IMR-90 (cell line): ENCODE results near the gene ARFGEF3. TPM values are rescaled to one million over a fixed set of nuclear protein-coding genes. Genes with fewer than 3 reads are reported as not detected.

Experiments
- ATAC-seq: fragments of 200-7000 bp; cut with Tn5 transposase; 2 replicates; pipeline ENCODE4 v1.9.1; 2020; ENCODE audit warnings: low read depth, mild to moderate bottlenecking, moderate library complexity
- BruUV-seq: library from RNA; stranded (reverse); fragments of 400-500 nt; replicated peaks from 2 replicates; lab custom pipeline; 2021; lab: Mats Ljungman, UMichigan
- CTCF ChIA-PET: fragments of 300-600 bp; formaldehyde crosslinking; extraction: SDS; loops from one replicate; lab custom pipeline; 2021; ENCODE audit warnings: antibody characterized with exemption; lab: Yijun Ruan, JAX
- POLR2A ChIA-PET: fragments of 300-600 bp; sonication (Branson Sonifier 250); formaldehyde crosslinking; loops from one replicate; lab custom pipeline; 2022; ENCODE audit warnings: antibody characterized with exemption; ENCODE audit not compliant: unreplicated experiment; lab: Charles Lee
- DNase-seq: peaks from one replicate; pipeline ENCODE4 v3.0.0; 2013
- H2AFZ ChIP-seq: replicated peaks from 2 replicates; pipeline ENCODE3; 2013; ENCODE audit warnings: low read length, mild to moderate bottlenecking; ENCODE audit not compliant: poor library complexity
- H2AK5ac ChIP-seq: 2 replicates; pipeline ENCODE4 v1.6.1; 2013; ENCODE audit warnings: low read depth, low read length, inconsistent platforms
- H2AK9ac ChIP-seq: replicated peaks from 2 replicates; pipeline ENCODE3; 2013; ENCODE audit warnings: mild to moderate bottlenecking, low read depth, low read length, moderate library complexity; ENCODE audit not compliant: poor library complexity
- H2BK120ac ChIP-seq: 2 replicates; pipeline ENCODE4 v1.6.1; 2013; ENCODE audit warnings: low read depth, low read length, inconsistent platforms
- H2BK15ac ChIP-seq: 3 replicates; pipeline ENCODE4 v1.6.1; 2013; ENCODE audit warnings: low read depth, low read length, inconsistent platforms
- H2BK20ac ChIP-seq: 2 replicates; pipeline ENCODE4 v1.6.1; 2013; ENCODE audit warnings: low read depth, mild to moderate bottlenecking, inconsistent platforms, low read length, moderate library complexity
- H2BK5ac ChIP-seq: 2 replicates; pipeline ENCODE4 v1.6.1; 2013; ENCODE audit warnings: mild to moderate bottlenecking, low read depth, low read length, inconsistent platforms; ENCODE audit not compliant: poor library complexity, severe bottlenecking
- H3K14ac ChIP-seq: replicated peaks from 2 replicates; pipeline ENCODE4 v1.6.1; 2013; ENCODE audit warnings: low read depth, low read length, inconsistent platforms
- H3K18ac ChIP-seq: 2 replicates; pipeline ENCODE4 v1.6.1; 2013; ENCODE audit warnings: low read depth, low read length, control low read depth
- H3K23ac ChIP-seq: 2 replicates; pipeline ENCODE4 v1.6.1; 2013; ENCODE audit warnings: low read depth, low read length, inconsistent platforms
- H3K27ac ChIP-seq: 2 replicates; pipeline ENCODE4 v1.5.1; 2013; ENCODE audit warnings: mild to moderate bottlenecking, control low read depth, low read length; ENCODE audit not compliant: insufficient read depth
- H3K27me3 ChIP-seq: 2 replicates; pipeline ENCODE4 v1.6.1; 2013; ENCODE audit warnings: low read length; ENCODE audit not compliant: control insufficient read depth, insufficient read depth
- H3K36me3 ChIP-seq: 2 replicates; pipeline ENCODE4 v1.6.1; 2013; ENCODE audit warnings: low read length, mixed read lengths; ENCODE audit not compliant: control insufficient read depth, insufficient read depth
- H3K4ac ChIP-seq: 2 replicates; pipeline ENCODE4 v1.6.1; 2013; ENCODE audit warnings: low read depth, low read length, inconsistent platforms
- H3K4me1 ChIP-seq: 2 replicates; pipeline ENCODE4 v1.6.1; 2013; ENCODE audit warnings: low read length, mixed read lengths; ENCODE audit not compliant: control insufficient read depth, insufficient read depth
- H3K4me2 ChIP-seq: 2 replicates; pipeline ENCODE4 v1.6.1; 2013; ENCODE audit warnings: low read depth, mild to moderate bottlenecking, control low read depth, low read length, moderate library complexity
- H3K4me3 ChIP-seq: 2 replicates; pipeline ENCODE4 v1.5.1; 2013; ENCODE audit warnings: low read depth, mild to moderate bottlenecking, control low read depth, low read length, moderate library complexity; ENCODE audit not compliant: insufficient read depth
- H3K56ac ChIP-seq: 2 replicates; pipeline ENCODE4 v1.6.1; 2013; ENCODE audit warnings: low read length, inconsistent platforms; ENCODE audit not compliant: insufficient read depth; ENCODE audit errors: extremely low read depth
- H3K79me1 ChIP-seq, 2 experiments: 2 replicates each; pipeline ENCODE4 v1.6.1; 2013; ENCODE audit warnings: low read length in 2 of 2, inconsistent platforms in 1 of 2, low read depth in 1 of 2
- H3K9ac ChIP-seq: 2 replicates; pipeline ENCODE4 v1.6.1; 2013; ENCODE audit warnings: low read depth, low read length, control low read depth
- H3K9me1 ChIP-seq: 2 replicates; pipeline ENCODE4 v1.6.1; 2013; ENCODE audit warnings: low read length, inconsistent platforms; ENCODE audit not compliant: insufficient read depth
- H3K9me3 ChIP-seq: 2 replicates; pipeline ENCODE4 v1.6.1; 2013; ENCODE audit warnings: low read length; ENCODE audit not compliant: control insufficient read depth, insufficient read depth
- H4K20me1 ChIP-seq: 2 replicates; pipeline ENCODE4 v1.6.1; 2013; ENCODE audit warnings: low read length, inconsistent platforms; ENCODE audit not compliant: insufficient read depth
- H4K5ac ChIP-seq: 2 replicates; pipeline ENCODE4 v1.6.1; 2013; ENCODE audit warnings: mild to moderate bottlenecking, low read depth, low read length, control low read depth
- H4K8ac ChIP-seq, 2 experiments: 2 replicates each; pipeline ENCODE4 v1.6.1; 2013; ENCODE audit warnings: low read depth in 2 of 2, low read length in 2 of 2, control low read depth in 1 of 2, inconsistent platforms in 1 of 2
- H4K91ac ChIP-seq: 2 replicates; pipeline ENCODE4 v1.6.1; 2013; ENCODE audit warnings: low read depth, low read length, inconsistent platforms; ENCODE audit not compliant: insufficient read depth
- BHLHE40 ChIP-seq: fragments of 150-350 bp; IDR thresholded peaks from 2 replicates; pipeline ENCODE4 v1.6.1; 2016; ENCODE audit warnings: mild to moderate bottlenecking, low read depth, low read length
- CEBPB ChIP-seq: IDR thresholded peaks from 2 replicates; pipeline ENCODE4 v1.6.1; 2012; ENCODE audit warnings: low read depth, low read length, improper control_type of control experiment
- CHD1 ChIP-seq: IDR thresholded peaks from 2 replicates; pipeline ENCODE4 v1.6.1; 2012; ENCODE audit warnings: low read depth, low read length, improper control_type of control experiment
- ELK1 ChIP-seq: fragments of 150-350 bp; IDR thresholded peaks from 2 replicates; pipeline ENCODE4 v1.6.1; 2016; ENCODE audit warnings: low read depth, mild to moderate bottlenecking, low read length, moderate library complexity, borderline replicate concordance
- FOS ChIP-seq: fragments of 150-350 bp; IDR thresholded peaks from 2 replicates; pipeline ENCODE4 v1.6.1; 2016; ENCODE audit warnings: low read depth, low read length
- MAFK ChIP-seq: IDR thresholded peaks from 2 replicates; pipeline ENCODE4 v1.6.1; 2012; ENCODE audit warnings: low read depth, low read length, improper control_type of control experiment
- MAZ ChIP-seq: IDR thresholded peaks from 2 replicates; pipeline ENCODE4 v1.6.1; 2012; ENCODE audit warnings: low read depth, mild to moderate bottlenecking, low read length, improper control_type of control experiment, moderate library complexity, borderline replicate concordance
- MXI1 ChIP-seq: IDR thresholded peaks from 2 replicates; pipeline ENCODE4 v1.6.1; 2012; ENCODE audit warnings: low read depth, mild to moderate bottlenecking, low read length, moderate library complexity, borderline replicate concordance
- NFE2L2 ChIP-seq: fragments of 150-350 bp; IDR thresholded peaks from 2 replicates; pipeline ENCODE4 v1.6.1; 2016; ENCODE audit warnings: low read depth, mild to moderate bottlenecking, low read length
- POLR2A ChIP-seq: IDR thresholded peaks from 2 replicates; pipeline ENCODE4 v1.6.1; 2012; ENCODE audit warnings: mild to moderate bottlenecking, low read depth, low read length
- RCOR1 ChIP-seq: IDR thresholded peaks from 2 replicates; pipeline ENCODE4 v1.6.1; 2012; ENCODE audit warnings: mild to moderate bottlenecking, low read length, improper control_type of control experiment; ENCODE audit not compliant: insufficient replicate concordance
- RFX5 ChIP-seq: IDR thresholded peaks from 2 replicates; pipeline ENCODE4 v1.8.0; 2012; ENCODE audit warnings: low read depth, mild to moderate bottlenecking, low read length, moderate library complexity
- SMC3 ChIP-seq: fragments of 150-350 bp; IDR thresholded peaks from 2 replicates; pipeline ENCODE4 v1.6.1; 2016; ENCODE audit warnings: low read depth, mild to moderate bottlenecking, antibody characterized with exemption, low read length, moderate library complexity
- USF2 ChIP-seq: fragments of 150-350 bp; IDR thresholded peaks from 2 replicates; pipeline ENCODE4 v1.6.1; 2017; ENCODE audit warnings: mild to moderate bottlenecking, antibody characterized with exemption, low read length, low read depth
- WGBS, 2 experiments: methylation state at CpG; one replicate each; pipeline versions ENCODE4 v1.1.5 to v1.1.7; 2013; ENCODE audit warnings: missing lambda C conversion rate in 2 of 2; ENCODE audit not compliant: insufficient read length in 1 of 2; ENCODE audit errors: extremely low coverage in 2 of 2; 5-methylcytosine and 5-hydroxymethylcytosine counted together
- dilution Hi-C: fragments of 300-500 bp; cut with HindIII; formaldehyde crosslinking; loops from one replicate; pipeline ENCODE4 v1.14.3; 2018; ENCODE audit warnings: low sequenced_read_pairs; ENCODE audit not compliant: unreplicated experiment
- in situ Hi-C: fragments of 300-500 bp; cut with MboI; formaldehyde crosslinking; loops from 3 replicates; pipeline ENCODE4 v1.14.3; 2019; ENCODE audit warnings: low sequenced_read_pairs, inconsistent platforms, mixed read lengths
- intact Hi-C: fragments of 100-400 bp; cut with micrococcal nuclease; formaldehyde crosslinking; loops from 2 replicates; pipeline ENCODE4 v1.10.0; 2022
- polyA plus RNA-seq, 3 experiments: library from polyadenylated mRNA; depleted of rRNA; stranded (reverse); fragments of >200 nt; gene quantifications; 2 replicates each; pipeline ENCODE4 v1.2.3, GENCODE V29; 2012; ENCODE audit warnings: low replicate concordance in 1 of 3
- total RNA-seq: library from RNA; depleted of rRNA; stranded (reverse); fragments of >200 nt; gene quantifications from 2 replicates; pipeline ENCODE4 v1.2.3, GENCODE V29; 2012
- TF ChIP-seq, protein P1 (sequence below): conservative IDR thresholded peaks from 2 replicates; pipeline ENCODE4 v1.5.1; 2012; ENCODE audit warnings: mild to moderate bottlenecking, low read depth, low read length, improper control_type of control experiment

The ARFGEF3 gene
- total and polyA plus RNA-seq, 2 of the 4 experiments (the other 2 are of a cell fraction) = under 0.01 to 0.02 TPM

GRCh38 chr6:138382498-138383265 lies 220.9 kb downstream of the ARFGEF3 start:
- no peak overlapping the region for H4K5ac ChIP-seq
- H4K91ac ChIP-seq = no peak overlapping the region
- H3K79me1 ChIP-seq = no peaks in the 10 kb centered on the region
- no peak overlapping the region for H2BK15ac ChIP-seq
- peaks cover 3% of the 10 kb centered on the region; the same call in 1 of the 2 replicates for H3K27me3 ChIP-seq
- DNase-seq = no peak
- no peak for ATAC-seq
- H3K9me3 ChIP-seq = no peaks in the 10 kb centered on the region
- H3K4me2 ChIP-seq = no peak overlapping the region
- H3K14ac ChIP-seq = no peak overlapping the region
- H3K4me3 ChIP-seq = no peak overlapping the region
- no peaks in the 10 kb centered on the region for H4K20me1 ChIP-seq
- H3K9ac ChIP-seq = no peak overlapping the region
- H3K36me3 ChIP-seq = no peaks in the 10 kb centered on the region
- dilution Hi-C loops (no loop called here), intact Hi-C loops (loop anchor here (5.0 kb wide), 1 partner anchor 45 kb away; no protein-coding TSS in a partner anchor), in situ Hi-C loops (no loop called here)
- H2BK5ac ChIP-seq = no peak overlapping the region
- no peaks in the 10 kb centered on the region for H3K9me1 ChIP-seq
- H3K23ac ChIP-seq = no peak overlapping the region
- no peak overlapping the region for H3K4ac ChIP-seq
- ChIA-PET POLR2A (no interaction called here), CTCF (interaction anchor here (1.3 kb wide), 1 partner anchor 11 kb away, joined by 4 read pairs; no protein-coding TSS in a partner anchor)
- H2AK9ac ChIP-seq = no peak overlapping the region
- no peak overlapping the region for H2AK5ac ChIP-seq
- H4K8ac ChIP-seq = no peak overlapping the region
- no peak overlapping the region for H2AFZ ChIP-seq
- no peak overlapping the region for H2BK120ac ChIP-seq
- H3K4me1 ChIP-seq = no peaks in the 10 kb centered on the region
- H3K27ac ChIP-seq = no peak overlapping the region
- no TSS peak for BruUV-seq
- no peak overlapping the region for H3K18ac ChIP-seq
- H2BK20ac ChIP-seq = no peak overlapping the region
- no peak overlapping the region for H3K56ac ChIP-seq
- 73% methylated on average over 2 of the region's 8 CpGs; no CpG with 5 or more reads in 1 of the 2 experiments for WGBS, 2 experiments
- TF ChIP-seq USF2 = no peak
- TF ChIP-seq MXI1 = no peak
- TF ChIP-seq FOS = no peak
- no peak for TF ChIP-seq NFE2L2
- TF ChIP-seq CHD1 = no peak
- TF ChIP-seq BHLHE40 = no peak
- TF ChIP-seq ELK1 = no peak
- TF ChIP-seq SMC3 = no peak
- no peak for TF ChIP-seq RFX5
- TF ChIP-seq RCOR1 = no peak
- no peak for TF ChIP-seq MAFK
- no peak for TF ChIP-seq POLR2A
- TF ChIP-seq, protein P1, sequence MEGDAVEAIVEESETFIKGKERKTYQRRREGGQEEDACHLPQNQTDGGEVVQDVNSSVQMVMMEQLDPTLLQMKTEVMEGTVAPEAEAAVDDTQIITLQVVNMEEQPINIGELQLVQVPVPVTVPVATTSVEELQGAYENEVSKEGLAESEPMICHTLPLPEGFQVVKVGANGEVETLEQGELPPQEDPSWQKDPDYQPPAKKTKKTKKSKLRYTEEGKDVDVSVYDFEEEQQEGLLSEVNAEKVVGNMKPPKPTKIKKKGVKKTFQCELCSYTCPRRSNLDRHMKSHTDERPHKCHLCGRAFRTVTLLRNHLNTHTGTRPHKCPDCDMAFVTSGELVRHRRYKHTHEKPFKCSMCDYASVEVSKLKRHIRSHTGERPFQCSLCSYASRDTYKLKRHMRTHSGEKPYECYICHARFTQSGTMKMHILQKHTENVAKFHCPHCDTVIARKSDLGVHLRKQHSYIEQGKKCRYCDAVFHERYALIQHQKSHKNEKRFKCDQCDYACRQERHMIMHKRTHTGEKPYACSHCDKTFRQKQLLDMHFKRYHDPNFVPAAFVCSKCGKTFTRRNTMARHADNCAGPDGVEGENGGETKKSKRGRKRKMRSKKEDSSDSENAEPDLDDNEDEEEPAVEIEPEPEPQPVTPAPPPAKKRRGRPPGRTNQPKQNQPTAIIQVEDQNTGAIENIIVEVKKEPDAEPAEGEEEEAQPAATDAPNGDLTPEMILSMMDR = no peak
- TF ChIP-seq MAZ = no peak
- TF ChIP-seq CEBPB = no peak
